Stimulated activated CD8-positive, alpha-beta memory T cell treated with anti-CD3 and anti-CD28 coated beads, Interleukin-15, amount 100 ng/mL, for 4 hours (primary cell): Measurements from ENCODE around the gene BUB1B.

Source experiments
- DNase-seq, 2 donors: peaks; one replicate each; pipeline ENCODE4 v3.0.0-alpha.2; 2020; ENCODE audit warnings: low read depth in 2 of 2

The BUB1B gene

GRCh38 chr15:40183636-40184463 lies 23.0 kb downstream of the BUB1B start:
- no peak for DNase-seq

DNA sequence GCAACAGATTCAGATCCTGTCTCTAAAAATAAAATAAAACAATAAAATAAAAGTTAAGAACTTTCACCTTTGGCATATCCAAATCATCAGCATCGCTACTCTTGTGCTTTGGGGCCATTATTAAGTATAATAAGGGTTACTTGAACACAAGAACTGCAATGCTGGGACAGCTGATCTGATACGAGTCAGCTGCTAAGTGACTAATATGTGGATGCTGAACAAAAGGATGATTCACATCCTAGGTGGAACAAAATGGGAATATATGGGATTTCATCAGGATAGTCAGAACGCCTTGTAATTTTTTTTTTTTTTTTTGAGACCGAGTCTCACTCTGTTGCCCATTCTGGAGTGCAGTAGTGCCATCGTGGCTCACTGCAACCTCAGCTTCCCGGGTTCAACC lies 29.7 kb downstream of the BUB1B start:
- DNase-seq: no peak

- DNase-seq: no peak
Observed at GRCh38 chr15:40192942-40193341, 32.1 kb downstream of the BUB1B start.

DNA sequence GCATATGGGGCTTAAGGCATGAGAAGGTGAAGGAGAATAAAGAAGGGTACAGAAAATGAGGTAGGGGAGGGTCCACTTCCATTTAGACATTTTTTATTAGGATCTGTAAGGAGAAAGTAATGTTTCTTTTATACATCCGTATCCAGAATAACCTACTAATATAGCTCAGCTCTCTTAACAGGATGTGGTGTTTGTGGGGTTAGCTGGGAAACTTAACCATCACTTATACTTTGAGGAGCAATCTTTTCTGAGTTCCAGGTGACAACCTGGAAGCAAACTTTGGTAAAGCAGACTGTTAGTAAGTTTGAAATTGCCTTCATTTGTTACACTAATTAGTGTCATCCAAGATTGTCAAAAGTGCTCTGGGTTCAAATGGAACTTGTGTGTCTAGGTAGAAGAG lies 36.6 kb downstream of the BUB1B start:
- no peak for DNase-seq

- DNase-seq: no peak
Observed at GRCh38 chr15:40198355-40199085, 37.7 kb downstream of the BUB1B start.

GRCh38 chr15:40204100-40204499 lies 43.2 kb downstream of the BUB1B start:
- no peak for DNase-seq

DNA sequence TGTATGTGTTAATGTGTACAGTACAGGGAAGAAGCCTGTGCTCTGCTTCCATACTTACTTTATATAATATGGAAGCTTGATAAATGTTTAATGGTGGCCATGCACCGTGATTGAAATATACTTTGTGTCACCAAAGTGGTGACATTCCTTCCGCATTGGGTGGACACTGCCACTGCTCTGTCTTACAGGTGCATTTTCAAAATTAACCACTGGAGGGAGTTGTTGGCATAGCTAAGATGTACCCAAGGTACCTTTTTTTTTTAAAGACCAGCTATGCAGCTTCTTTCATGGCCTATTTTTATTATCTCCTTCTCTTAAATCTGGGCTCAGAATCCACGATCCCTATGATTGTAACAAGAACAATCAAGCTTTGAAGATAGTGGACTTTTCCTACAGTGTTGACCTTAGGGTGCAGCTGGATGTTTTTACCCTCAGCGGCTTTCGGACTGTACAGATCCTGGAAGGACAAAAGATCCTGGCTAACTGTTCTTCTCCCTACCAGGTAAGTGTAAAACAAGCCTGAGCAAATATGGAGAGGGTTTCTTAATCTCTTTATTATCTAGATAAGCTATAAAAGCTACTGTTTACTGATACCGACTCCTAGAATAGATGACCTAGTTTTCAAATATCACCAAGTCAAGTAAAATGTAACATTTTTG lies 56.4 kb downstream of the BUB1B start:
- no peak for DNase-seq

DNA sequence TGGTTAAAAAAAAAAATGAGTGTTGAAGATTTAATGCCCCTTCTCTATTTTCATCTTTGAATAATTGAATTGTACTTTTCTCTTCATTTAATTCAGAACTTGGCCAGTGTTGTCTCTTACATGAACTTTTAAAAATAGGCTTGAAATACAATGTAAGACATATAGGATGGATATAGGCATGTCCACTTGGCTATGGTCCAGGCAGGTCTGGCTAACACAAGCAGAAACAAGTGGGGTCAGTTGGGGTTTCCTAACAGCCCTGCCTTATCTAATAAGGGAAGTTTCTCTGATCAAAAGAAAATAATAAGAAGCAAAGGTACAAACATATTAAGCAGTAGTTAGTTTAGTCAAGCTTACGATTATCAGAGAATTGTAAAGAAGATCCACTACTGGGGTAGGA lies 58.9 kb downstream of the BUB1B start:
- no peak for DNase-seq

- no peak for DNase-seq
Observed at GRCh38 chr15:40222131-40222530, 61.3 kb downstream of the BUB1B start.

GRCh38 chr15:40226736-40227135 lies 65.9 kb downstream of the BUB1B start:
- DNase-seq: no peak

DNA sequence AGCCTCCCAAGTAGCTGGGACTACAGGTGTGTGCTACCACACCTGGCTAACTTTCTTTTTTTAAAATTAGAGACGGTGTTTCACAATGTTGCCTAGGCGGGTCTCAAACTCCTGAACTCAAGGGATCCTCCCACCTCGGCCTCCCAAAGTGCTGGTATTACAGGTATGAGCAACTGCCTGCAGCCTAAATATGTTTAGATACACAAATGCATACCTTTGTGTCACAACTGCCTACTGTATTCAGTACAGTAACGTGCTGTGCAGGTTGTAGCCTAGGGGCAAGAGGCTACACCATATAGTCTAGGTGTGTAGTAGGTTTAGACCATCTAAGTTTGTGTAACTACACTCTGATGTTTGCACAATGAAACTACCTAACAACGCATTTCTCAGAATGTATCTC lies 68.4 kb downstream of the BUB1B start:
- no peak for DNase-seq

GRCh38 chr15:40229956-40230355 lies 69.1 kb downstream of the BUB1B start:
- no peak for DNase-seq

DNA sequence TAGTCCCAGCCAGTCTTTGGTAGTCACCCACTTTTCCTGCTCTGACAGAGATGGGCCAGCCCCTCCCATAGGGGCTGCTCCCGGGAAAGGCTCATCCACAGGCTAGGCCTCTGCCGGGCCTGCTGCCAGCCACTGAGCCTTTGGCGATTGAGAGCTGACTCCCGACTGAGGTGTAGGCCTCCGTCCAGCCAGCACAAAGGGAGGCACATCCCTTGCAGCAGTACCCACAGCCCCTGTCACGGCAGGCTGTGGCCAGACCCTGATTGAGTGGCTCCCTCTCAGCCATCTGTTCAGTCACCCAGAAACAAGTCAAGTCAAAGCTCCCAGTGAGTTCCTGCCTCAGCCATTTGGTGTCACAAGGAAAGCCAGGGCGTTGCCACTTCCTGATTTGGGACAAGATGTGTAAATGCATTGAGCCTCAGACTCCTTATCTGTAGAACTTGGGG lies 71.8 kb downstream of the BUB1B start:
- DNase-seq: no peak

- DNase-seq: no peak
Observed at GRCh38 chr15:40233727-40234577, 73.1 kb downstream of the BUB1B start.

DNA sequence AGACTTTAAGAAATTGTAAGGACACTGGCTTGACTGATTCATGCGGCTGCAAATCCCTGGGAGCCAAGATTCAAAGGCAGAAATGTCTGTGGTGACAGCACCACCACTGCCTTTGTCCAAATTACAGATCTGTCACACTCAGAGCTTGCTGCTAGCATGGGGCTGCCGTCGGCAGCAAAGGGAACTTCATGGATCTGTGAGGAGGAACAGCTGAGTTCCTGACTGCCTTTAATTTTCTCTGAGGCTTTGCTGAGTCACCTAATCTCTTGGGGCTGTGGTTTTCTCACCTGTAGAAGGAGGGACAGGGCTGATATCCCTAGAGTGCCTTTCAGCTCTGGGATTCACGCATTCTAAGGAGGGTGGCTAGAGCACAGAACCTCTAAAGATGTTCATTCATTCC lies 73.9 kb downstream of the BUB1B start:
- no peak for DNase-seq

- no peak for DNase-seq
Observed at GRCh38 chr15:40235201-40235885, 74.5 kb downstream of the BUB1B start.

GRCh38 chr15:40238532-40239403 lies 77.9 kb downstream of the BUB1B start, which contains the start of gene PAK6:
Gene PAK6 (plus strand): TSS chr15:40239063. CDS start chr15:40264786, 25,723 bp downstream.
- no peak for DNase-seq

- no peak for DNase-seq
Observed at GRCh38 chr15:40239404-40239692, 78.5 kb downstream of the BUB1B start.

GRCh38 chr15:40239693-40240618 lies 79.1 kb downstream of the BUB1B start:
- no peak for DNase-seq
